K562 (cell line): Measurements from ENCODE around the gene BBC3. TPM values are rescaled to one million over a fixed set of nuclear protein-coding genes. Genes with fewer than 3 reads are reported as not detected.
A peak's percentile ranks its signal among the peaks of the same experiment; 100 is the strongest.

Experiments
- CEBPG ChIP-seq, 3 experiments: fragments of 200-800 bp in 1 of 3; sonication (Bioruptor generic) in 1 of 3; sonication (generic) in 1 of 3; formaldehyde crosslinking in 1 of 3; IDR thresholded peaks in 2 of 3; conservative IDR thresholded peaks in 1 of 3; 2 replicates each; pipeline versions ENCODE4 v1.6.1 to v1.8.0; 2016 to 2022; ENCODE audit warnings: missing compliant biosample characterization in 2 of 3, missing genetic modification characterization in 2 of 3, mild to moderate bottlenecking in 1 of 3, missing genetic modification reagents in 1 of 3
- ELF4 ChIP-seq: fragments of 450-650 bp; formaldehyde crosslinking; IDR thresholded peaks from 2 replicates; pipeline ENCODE4 v1.4.0; 2022; ENCODE audit warnings: missing genetic modification characterization
- GATAD2B ChIP-seq: fragments of 450-650 bp; IDR thresholded peaks from 2 replicates; pipeline ENCODE4 v1.6.1; 2017; ENCODE audit warnings: mild to moderate bottlenecking, borderline replicate concordance
- JUND ChIP-seq, 2 experiments: IDR thresholded peaks; 2 replicates in 1 of 2; 3 replicates in 1 of 2; pipeline ENCODE4 v1.6.1; 2011; ENCODE audit warnings: borderline replicate concordance in 2 of 2, low read depth in 2 of 2, low read length in 2 of 2, improper control_type of control experiment in 1 of 2, missing biosample characterization in 1 of 2, missing genetic modification characterization in 1 of 2, missing genetic modification reagents in 1 of 2
- KAT2B ChIP-seq: IDR thresholded peaks from one replicate; pipeline ENCODE4 v1.6.1; 2012; ENCODE audit warnings: low read depth, mild to moderate bottlenecking, control low read depth, inconsistent platforms, low read length, moderate library complexity
- MCM2 ChIP-seq: fragments of 450-650 bp; IDR thresholded peaks from 2 replicates; pipeline ENCODE4 v1.6.1; 2017; ENCODE audit warnings: low read depth, mild to moderate bottlenecking
- MEF2D ChIP-seq: conservative IDR thresholded peaks from 2 replicates; pipeline ENCODE4 v1.6.1; 2016; ENCODE audit warnings: low read depth, missing genetic modification characterization, missing compliant biosample characterization
- PML ChIP-seq: IDR thresholded peaks from 2 replicates; pipeline ENCODE4 v1.6.1; 2012; ENCODE audit warnings: low read length, inconsistent platforms
- THAP7 ChIP-seq: fragments of 250-450 bp; sonication (Bioruptor Pico); IDR thresholded peaks from 2 replicates; pipeline ENCODE4 v1.5.0; 2021
- ZNF586 ChIP-seq: fragments of 450-650 bp; formaldehyde crosslinking; conservative IDR thresholded peaks from 2 replicates; pipeline ENCODE4 v1.4.0; 2020; ENCODE audit warnings: mild to moderate bottlenecking, moderate library complexity
- ZNF655 ChIP-seq: fragments of 250-450 bp; sonication (Bioruptor Pico); IDR thresholded peaks from 2 replicates; pipeline ENCODE4 v1.5.0; 2021
- ZNF740 ChIP-seq, 3 experiments: fragments of 200-800 bp in 1 of 3; sonication (Bioruptor generic) in 1 of 3; sonication (generic) in 1 of 3; formaldehyde crosslinking in 1 of 3; IDR thresholded peaks; 2 replicates each; pipeline versions ENCODE4 v1.6.1 to v1.8.0; 2016 to 2022; ENCODE audit warnings: mild to moderate bottlenecking in 2 of 3, missing compliant biosample characterization in 2 of 3, missing genetic modification characterization in 2 of 3, missing genetic modification reagents in 1 of 3
- ZNF830 ChIP-seq: fragments of 250-450 bp; sonication (Bioruptor Pico); IDR thresholded peaks from 2 replicates; pipeline ENCODE4 v1.5.0; 2021; ENCODE audit warnings: mild to moderate bottlenecking
- polyA plus RNA-seq, 8 experiments: library from polyadenylated mRNA; depleted of rRNA in 4 of 8; stranded (reverse) in 5 of 8; unstranded in 3 of 8; fragments of >200 nt; fragmentation: Nextera tagmentation in 2 of 8; fragmentation: Illumina TruSeq in 1 of 8; extraction: Ambion mirVana in 2 of 8; extraction: Trizol in 1 of 8; gene quantifications; 2 replicates each; pipeline versions ENCODE4 v1.2.1 to v1.2.3, GENCODE V29; 2011 to 2014; ENCODE audit warnings: inconsistent platforms in 1 of 8, missing spikeins in 1 of 8
- total RNA-seq, 7 experiments: library from RNA; depleted of rRNA in 6 of 7; stranded (reverse); fragments of >200 nt in 6 of 7; fragmentation: Illumina TruSeq in 2 of 7; extraction: Trizol in 2 of 7; gene quantifications; 2 replicates each; pipeline versions ENCODE4 v1.2.1 to v1.2.3, GENCODE V29; 2011 to 2021; ENCODE audit warnings: low replicate concordance in 1 of 7
- TF ChIP-seq, protein P1 (sequence below), 2 experiments: fragments of 450-650 bp; IDR thresholded peaks; 2 replicates each; pipeline ENCODE4 v1.6.1; 2016; ENCODE audit warnings: mild to moderate bottlenecking in 2 of 2, borderline replicate concordance in 1 of 2, low read depth in 1 of 2, moderate library complexity in 1 of 2

BBC3 gene
- total and polyA plus RNA-seq, 9 of the 15 experiments (the other 6 are each of a cell fraction or from before 2014, with no cell fraction given), result 0.15 to 30.7 (median 4.8) TPM

- TF ChIP-seq ZNF655 (no peak), ZNF740 (CRISPR knock-in tag; IDR thresholded peaks at IDR 0.05) (peak; percentile 78), ZNF740 (tag; IDR thresholded peaks at IDR 0.05) (no peak; a peak in 1 of 4 replicates), ZNF586 (peak; percentile 96), ZNF830 (no peak), GATAD2B (no peak; the same call in 1 of the 2 replicates), CEBPG (CRISPR knock-in tag; IDR thresholded peaks at IDR 0.05) (peak; percentile 99), CEBPG (tag; conservative IDR thresholded peaks at IDR 0.05 in 1 of 2, IDR thresholded peaks at IDR 0.05 in 1 of 2) (peak; percentile 92 to 99), THAP7 (CRISPR knock-in tag) (no peak), PML (peak; percentile 70), JUND (IDR thresholded peaks at IDR 0.05; ENCODE audit: borderline replicate concordance, low read depth, low read length) (peak; percentile 99), JUND (tag; IDR thresholded peaks at IDR 0.05; ENCODE audit: borderline replicate concordance, low read depth, low read length) (peak; percentile 95; the same call in 1 of the 3 replicates), MEF2D (tag) (peak; percentile 62), KAT2B (peak; percentile 71), MCM2 (no peak), ELF4 (peak; percentile 82)
- TF ChIP-seq, protein P1, sequence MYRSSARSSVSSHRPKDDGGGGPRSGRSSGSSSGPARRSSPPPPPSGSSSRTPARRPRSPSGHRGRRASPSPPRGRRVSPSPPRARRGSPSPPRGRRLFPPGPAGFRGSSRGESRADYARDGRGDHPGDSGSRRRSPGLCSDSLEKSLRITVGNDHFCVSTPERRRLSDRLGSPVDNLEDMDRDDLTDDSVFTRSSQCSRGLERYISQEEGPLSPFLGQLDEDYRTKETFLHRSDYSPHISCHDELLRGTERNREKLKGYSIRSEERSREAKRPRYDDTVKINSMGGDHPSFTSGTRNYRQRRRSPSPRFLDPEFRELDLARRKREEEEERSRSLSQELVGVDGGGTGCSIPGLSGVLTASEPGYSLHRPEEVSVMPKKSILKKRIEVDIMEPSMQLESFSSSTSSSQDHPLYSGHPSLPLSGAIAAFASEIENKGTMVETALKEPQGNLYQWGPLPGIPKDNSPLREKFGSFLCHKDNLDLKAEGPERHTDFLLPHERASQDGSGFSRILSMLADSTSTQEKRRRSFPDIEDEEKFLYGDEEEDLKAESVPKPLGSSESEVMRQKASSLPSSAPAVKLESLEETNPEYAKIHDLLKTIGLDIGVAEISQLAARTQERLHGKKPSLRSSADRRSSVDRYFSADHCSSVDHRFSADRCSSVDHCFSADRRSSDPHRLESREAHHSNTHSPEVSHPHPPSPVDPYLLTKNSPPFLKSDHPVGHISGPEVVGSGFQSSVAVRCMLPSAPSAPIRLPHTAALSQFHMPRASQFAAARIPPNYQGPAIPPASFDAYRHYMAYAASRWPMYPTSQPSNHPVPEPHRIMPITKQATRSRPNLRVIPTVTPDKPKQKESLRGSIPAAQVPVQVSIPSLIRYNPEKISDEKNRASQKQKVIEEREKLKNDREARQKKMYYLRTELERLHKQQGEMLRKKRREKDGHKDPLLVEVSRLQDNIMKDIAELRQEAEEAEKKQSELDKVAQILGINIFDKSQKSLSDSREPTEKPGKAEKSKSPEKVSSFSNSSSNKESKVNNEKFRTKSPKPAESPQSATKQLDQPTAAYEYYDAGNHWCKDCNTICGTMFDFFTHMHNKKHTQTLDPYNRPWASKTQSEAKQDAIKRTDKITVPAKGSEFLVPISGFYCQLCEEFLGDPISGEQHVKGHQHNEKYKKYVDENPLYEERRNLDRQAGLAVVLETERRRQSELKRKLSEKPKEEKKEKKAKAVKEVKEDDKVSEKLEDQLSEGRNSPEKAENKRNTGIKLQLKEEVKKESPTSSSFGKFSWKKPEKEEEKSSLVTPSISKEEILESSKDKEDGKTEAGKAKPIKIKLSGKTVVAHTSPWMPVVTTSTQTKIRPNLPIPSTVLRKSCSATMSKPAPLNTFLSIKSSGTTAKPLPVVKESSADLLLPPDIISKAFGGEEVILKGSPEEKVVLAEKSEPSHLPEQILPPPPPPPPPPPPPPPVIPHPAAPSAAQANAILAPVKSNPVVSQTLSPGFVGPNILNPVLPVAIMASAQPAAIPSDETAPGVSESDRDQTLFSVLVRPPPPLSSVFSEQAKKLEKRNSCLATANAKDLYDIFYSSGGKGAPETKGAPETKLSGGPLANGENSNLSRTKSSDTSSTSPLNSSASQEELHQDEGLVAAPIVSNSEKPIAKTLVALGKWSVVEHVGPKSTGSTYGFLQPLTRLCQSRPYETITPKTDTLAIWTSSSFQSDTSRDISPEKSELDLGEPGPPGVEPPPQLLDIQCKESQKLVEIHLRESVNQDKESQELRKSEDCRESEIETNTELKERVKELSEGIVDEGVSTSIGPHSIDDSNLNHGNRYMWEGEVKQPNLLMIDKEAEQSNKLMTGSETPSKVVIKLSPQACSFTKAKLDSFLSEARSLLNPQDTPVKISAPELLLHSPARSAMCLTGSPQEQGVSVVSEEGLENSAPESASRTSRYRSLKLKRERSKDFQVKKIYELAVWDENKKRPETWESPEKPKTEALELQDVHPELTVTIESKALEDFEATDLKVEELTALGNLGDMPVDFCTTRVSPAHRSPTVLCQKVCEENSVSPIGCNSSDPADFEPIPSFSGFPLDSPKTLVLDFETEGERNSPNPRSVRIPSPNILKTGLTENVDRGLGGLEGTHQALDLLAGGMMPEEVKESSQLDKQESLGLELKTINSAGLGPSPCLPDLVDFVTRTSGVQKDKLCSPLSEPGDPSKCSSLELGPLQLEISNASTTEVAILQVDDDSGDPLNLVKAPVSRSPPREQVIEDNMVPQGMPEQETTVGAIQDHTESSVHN (IDR thresholded peaks at IDR 0.05; ENCODE audit: borderline replicate concordance in 1 of 2, low read depth in 1 of 2), result peak in 1 of 2 experiments; percentile 72; a peak in 1 of 4 replicates
Measured at GRCh38 chr19:47243776-47244547, 13.0 kb upstream of the BBC3 start (continued).
